ENCODE data around the gene DRAP1.
A peak's percentile ranks its signal among the peaks of the same experiment; 100 is the strongest.

The DRAP1 gene

DNA sequence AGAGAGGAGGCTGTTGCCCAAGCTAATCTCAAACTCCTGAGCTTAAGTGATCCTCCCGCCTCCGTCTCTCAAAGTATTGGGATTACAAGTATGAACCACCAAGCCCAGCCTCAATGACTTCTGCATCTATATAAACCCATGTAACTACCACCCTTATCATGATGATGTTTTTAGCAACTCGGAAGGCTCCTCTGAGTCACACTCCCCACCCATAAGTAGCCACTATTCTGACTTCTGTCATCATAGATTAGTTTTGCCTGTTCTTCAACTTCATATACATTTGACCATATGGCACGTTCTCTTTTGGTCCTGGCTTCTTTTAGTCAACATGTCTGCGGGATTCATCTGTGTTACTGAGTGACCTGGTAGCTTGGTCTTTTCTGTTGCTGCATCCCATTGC is 12.6 kb upstream of the DRAP1 start:
- no peak for DNase-seq

DNA sequence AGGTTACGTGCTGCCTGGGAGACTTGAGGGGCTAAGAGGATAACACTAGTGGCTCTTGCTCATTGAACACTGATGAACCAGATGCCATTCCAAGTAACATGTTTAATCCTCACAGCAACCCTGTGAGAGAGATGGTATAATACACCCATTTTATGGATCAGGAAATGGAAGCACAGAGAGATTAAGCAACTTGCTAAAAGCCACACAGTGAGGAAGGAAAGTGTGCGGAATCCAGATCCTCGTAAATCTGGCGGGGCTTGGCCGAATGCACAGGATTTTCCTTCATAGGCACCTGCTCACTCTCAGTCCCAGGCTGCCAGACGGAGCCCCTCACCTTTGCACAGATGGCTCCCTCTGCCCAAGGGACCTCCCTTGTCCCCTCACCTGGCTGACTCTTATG is 11.3 kb upstream of the DRAP1 start:
- DNase-seq = no peak

DNA sequence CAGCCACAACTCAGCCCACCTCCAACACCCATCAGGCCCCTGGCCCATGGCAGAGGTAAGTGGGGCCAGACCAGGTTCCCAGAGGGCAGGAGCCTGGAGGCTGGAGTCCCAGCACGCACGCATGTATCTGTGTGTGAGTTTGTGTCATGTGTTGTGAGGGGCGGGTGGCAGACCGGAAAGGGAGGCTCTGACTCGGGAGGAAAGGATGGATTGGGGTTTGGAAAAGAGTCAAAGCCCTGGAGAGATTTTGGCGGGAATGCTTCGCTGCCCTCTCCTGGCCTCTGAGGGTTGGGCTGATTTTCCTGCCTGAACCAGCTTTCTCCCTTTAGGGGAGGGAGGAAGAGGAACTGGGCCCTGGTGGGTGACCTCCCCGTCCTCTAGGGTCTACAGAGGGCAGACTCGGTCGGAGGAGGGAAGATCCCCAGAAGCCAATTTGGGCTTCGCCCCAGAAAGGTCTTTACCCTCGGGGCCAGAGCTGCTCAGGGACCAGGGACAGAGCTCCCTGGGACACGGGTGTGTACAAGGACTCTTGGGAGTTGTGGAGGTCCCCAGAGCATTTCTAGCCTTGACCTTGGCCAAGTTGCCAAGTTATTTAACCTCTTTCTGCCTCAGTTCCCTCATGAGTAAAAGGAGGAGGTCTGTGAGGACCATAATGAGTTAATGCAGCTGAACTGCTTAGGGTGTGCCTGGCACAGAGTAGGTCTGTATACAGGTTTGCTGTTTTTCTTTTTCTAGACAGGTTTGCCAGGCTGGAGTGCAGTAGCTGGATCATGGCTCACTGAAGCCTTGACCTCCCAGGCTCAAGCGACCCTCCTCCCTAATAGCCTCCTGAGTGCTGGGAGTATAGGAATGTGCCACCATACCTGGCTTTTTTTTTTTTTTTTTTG is 7.3 kb upstream of the DRAP1 start:
- DNase-seq = no peak

DNA sequence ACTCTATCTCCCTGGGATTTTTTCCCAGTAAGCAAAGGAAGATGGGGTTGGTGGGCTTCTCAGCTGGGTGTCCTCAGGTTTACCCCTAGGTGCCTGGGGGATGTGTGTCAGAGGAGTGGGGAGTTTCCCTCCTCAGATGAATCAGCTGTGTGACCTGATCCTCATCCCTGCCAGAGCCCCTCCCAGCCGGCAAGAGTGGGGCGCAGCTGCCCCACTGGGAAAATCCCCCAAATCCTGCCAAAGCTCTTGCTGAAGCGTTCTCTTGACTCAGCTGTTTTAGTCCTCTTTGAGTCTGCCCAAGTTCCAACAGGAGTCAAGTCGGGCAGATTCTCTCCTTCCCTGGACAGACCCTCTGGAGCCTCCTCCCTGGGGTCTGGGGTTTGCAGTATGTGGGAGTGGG is 6.4 kb upstream of the DRAP1 start:
- DNase-seq = no peak

DNA sequence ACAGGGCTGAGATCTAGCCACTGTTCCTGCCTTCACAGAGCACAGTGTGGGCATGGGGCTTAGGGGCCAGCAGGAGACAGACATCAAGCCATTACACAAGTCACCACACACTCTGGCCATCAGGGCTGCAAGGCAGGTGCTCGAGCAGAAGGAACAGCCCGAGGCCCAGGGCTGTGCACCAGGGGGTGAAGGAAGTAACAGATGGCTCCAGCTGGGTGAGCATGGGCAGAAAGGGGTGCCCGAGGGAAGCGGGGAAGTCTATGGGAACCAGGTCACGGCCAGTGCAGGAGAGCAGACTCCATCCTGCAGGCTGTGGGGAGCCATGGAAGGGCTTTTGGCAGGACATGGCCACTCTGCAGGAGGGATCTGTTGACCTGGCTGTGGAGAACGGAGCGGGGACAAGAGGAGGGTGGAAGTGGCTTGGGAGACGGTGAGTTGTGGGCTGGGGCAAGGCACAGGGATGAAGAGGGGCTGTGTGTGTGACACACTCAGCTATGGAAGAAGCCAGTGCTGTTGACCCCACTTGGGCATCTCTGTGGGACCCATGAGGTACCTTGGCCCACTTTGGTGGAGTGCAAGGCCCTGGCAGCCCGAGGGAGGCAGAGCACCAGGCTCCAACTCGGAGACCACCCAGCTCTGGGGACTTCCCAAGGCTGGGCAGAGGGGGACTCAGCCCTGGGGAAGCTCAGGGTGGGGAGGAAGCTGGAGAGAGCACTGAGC is 4.0 kb upstream of the DRAP1 start:
- DNase-seq = no peak

DNA sequence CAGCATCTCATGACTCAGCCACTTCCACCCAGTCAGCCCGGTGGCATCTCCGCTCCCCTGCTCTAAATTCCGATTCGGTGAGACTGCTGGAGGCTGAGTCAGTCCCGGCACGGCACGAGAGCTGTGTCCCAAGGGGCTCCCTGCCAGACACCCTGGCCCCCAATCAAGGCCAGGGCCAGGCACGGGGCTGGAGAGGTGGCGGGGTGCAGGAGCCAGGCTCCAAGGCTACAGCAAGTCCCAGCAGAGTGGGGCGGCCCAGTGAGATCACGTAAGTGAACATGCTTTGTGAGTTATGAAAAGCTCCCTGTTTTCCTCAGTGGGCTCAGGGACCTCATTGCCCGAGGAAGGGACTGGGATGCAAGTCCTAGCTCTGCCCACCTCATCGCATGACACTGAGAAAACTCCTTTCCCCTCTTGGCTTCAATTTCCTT is 3.4 kb upstream of the DRAP1 start:
- no peak for DNase-seq

DNA sequence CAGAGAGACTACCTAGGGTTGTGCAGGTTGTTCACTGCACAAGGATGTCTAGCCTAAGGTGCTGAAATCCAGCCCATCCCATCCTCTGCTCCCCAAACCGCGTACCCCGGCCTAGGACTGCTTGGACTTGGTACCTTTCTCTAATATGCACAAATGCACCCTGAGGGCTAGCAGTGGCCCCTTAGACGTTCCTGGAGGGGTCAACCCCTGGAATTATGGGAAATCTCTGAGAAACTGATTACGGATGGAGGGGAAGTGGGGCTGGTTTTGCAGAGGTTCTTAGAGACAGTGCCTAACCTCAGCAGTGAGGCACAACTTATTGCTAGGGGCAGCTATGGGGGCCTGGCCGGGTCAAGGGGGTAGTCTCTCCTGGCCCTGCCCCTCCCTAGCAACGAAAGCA is 2.8 kb upstream of the DRAP1 start:
- DNase-seq = no peak

DNA sequence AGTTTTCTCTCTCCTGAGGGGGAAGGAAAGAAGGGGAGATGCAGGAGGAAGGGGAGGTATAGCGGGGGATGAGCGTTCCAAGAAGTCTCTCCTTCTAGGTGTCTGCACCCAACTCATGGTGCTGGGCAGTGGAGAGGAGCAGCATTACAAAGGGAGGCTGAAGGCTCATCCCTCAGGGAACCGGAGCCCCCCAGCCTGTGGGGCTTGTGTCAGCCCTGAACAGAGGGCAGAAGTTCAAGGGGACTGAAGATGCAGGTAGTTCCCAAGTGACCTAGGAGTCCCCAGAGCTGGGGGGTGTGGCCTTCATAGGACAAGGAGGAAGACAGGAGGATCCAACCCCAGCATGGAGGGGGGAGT is 2.2 kb upstream of the DRAP1 start:
- DNase-seq = no peak

DNA sequence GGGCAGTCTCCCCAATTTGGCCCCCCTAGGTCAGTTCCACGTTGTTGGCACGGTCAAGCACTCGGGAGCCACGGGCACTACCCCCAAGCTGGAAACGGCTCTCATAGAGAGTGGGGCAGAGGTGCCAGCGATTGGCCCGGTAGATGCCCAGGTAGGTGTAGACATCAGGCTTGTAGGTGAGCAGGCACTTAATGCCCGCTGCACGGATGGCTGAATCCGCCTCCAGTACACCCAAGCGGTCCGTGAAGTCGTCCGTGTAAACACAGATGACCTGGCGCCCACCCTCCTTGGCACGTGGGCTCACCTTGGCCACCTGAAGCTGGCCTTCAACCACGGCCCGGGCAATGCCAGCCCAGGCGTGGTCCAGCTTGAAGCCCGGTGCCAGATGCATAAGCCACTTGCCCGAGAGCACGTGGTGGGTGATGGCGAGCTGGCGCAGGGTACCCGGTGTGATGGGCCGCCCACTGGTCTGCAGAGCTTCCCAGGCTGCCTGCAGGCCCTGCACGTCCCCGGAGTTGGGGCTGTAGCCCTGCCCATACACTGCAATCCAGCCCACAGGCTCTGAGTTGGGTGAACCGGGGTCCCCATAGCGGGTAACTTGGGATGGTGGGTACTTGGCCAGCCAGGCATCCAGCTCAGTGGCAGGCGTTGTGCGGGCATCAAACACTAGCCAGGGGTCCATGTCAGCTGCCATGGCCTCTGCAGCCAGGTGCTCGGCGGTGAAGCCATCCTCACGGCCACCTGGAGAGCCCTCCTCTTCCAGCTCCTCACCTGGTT is 1.6 kb upstream of the DRAP1 start:
- DNase-seq = no peak

DNA sequence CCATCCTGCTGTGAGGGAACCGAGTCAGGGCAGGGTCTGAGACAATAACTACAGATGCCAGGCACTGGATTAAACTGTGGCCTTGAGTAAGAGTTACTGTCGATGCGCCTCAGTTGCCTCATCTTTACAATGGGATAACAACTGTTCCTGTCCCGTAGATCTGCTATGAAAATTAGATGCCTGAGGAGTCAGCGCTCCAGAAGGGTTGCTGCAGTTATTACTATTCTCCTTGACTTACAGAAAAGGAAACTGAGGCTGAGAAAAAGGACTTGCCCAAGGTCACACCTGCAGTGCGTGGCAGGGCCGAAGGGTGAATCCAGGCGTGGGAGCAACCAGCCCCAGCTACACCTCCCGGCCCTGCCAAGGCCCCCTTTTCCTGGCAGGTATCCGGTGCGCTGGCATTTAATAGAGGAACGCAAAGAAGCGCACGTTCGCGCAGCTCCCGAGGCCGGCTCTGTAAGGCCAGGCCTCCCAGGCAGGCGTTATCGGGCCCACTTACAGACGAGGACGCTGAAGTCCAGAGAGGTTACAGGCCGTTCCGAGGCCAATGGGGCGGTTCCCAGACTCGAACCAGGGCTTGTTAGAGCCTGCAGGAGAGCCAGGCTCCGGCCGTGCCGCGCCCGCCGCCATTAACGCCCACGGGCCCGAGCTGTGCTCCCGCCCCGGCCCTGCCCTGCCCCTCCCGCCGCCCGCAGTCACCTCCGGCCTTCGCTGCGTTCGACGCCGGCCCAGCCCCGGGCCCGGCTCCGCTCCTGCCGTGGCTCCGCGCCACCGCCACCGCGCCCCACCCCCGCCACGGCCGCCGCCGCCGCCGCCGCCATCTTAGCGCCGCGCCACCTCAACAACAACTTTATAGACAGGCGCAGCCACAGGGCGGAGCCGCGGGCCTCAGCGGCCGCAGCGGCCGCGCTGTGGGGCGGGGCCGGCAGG is 750 bp upstream of the DRAP1 start, which contains the start of gene C11orf68:
Gene C11orf68 (minus strand): TSS at position 852 of the 930 bp plus-strand sequence. CDS start 31 bp downstream, at position 821.
- DNase-seq = no peak

DNA sequence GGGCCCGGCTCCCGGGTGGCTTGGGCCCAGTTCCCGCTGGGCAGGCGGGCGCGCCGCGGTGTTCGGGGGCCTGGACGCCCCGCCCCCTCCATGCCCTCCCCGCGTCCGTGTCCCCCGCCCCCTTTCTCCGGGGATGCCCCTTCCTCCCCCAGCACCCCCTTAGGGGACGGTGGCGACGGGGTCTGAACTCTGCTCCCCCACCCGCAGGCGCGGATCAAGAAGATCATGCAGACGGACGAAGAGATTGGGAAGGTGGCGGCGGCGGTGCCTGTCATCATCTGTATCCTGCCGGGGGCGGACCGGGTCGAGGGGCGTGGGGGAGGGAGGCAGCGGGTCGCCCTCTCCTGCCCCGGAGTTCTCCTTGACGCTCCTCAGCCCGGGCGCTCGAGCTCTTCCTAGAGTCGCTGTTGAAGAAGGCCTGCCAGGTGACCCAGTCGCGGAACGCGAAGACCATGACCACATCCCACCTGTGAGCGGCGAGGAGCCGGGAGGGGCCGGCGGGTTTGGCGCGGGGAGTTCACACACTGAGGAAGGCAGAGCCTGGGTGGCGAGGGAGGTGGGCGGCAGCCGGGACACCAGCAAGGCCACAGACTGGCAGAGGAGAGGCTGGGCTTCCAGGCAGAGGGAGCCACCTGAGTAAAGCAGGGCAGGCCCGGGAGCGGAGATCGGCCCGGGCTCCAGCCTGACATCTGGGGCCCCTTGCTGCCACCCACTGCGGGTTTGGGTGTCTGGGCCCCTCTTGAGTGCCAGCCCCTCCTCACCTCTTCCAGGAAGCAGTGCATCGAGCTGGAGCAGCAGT is 546 bp downstream of the DRAP1 start:
- DNase-seq = no peak

DNA sequence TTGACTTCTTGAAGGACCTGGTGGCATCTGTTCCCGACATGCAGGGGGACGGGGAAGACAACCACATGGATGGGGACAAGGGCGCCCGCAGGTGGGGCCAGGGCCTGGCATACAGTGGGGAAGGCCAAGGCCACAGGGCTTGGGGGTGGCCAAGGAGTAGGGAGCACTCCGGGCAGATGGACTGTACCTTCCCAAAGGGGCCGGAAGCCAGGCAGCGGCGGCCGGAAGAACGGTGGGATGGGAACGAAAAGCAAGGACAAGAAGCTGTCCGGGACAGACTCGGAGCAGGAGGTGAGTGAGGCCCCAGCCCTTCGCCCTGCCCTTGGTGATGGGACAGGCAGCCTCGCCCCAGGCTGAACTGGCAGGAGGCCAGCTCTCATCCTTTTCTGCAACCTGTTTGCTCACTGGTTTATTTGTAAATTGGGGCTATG is 1.2 kb downstream of the DRAP1 start:
- no peak for DNase-seq

DNA sequence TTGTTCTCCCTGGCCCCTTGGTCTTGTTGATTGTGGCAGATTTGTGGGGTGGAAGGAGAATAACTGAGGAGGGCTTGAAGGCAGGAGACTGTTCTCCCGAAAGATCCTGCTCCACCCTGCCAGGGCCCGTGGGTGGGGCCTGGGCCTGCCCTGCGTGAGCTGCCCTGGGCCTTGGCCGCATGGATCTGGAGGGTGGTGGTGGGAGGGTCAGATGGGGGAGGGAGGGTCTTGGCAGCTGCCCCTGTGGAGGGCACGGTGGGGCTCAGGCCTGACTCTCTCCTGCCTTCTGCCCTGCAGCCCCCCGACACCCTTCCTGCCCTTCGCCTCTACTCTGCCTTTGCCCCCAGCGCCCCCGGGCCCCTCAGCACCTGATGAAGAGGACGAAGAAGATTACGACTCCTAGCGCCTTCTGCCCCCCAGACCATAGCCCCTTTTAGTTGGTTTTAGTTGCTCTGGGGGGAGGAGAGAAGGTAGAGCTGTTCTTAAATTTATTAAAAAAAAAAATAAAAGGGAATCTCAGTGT is 1.9 kb downstream of the DRAP1 start:
- DNase-seq = no peak

DNA sequence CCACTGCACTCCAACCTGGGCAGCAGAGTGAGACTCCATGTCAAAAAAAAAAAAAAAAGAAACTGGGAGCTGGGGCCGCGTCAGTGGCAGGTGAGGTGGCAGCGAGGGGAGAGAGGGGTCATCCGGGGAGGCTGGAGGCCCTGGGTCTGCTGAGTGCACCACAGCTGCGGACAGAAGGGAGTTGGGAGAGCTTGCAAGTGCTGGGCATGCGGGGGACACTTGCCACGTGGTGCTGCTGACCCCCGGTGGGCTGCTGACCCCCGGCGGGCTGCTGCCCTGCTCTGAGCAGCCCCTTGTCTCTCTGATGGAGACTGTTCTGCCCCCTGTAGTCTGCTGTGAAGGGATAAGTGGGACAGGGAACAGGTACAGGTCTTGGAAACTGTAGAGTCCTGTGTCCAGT is 2.6 kb downstream of the DRAP1 start:
- DNase-seq = no peak

DNA sequence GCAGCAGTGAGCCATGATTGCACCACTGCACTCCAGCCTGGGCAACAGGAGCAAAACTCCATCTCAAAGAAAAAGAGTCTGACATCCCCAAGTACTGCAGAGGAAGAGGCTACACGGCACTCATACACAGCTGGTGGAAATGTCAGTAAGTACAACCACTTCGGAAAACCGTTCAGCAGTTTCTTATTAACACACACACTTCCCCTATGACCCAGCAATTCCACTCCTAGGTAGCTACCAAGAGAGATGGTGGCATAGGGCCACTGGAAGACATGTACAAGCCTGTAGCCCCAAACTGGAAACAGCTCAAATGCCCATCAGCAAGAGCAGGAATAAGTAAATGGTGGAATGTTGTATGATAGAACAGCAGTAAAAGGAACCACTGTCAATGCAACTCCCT is 3.3 kb downstream of the DRAP1 start:
- DNase-seq = no peak

DNA sequence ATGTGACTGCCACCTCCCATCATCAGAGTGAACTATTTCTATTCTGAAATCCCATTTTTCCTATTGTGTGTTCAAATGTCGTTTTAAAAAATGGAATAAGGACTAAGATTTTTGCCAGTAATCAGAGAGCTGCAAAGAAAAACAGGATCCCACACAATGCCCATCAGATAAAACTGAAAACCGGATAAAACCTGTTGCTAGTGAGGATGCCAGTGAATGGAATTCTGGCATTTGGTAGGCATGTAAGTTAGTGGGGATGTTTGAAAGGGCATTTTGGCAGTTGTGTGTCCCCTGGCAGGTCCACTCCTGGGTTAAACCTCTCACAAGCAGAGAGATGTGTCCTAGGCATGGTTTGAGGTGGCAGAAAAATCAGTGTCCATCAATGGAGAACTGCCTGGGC is 6.2 kb downstream of the DRAP1 start:
- DNase-seq = no peak

DNA sequence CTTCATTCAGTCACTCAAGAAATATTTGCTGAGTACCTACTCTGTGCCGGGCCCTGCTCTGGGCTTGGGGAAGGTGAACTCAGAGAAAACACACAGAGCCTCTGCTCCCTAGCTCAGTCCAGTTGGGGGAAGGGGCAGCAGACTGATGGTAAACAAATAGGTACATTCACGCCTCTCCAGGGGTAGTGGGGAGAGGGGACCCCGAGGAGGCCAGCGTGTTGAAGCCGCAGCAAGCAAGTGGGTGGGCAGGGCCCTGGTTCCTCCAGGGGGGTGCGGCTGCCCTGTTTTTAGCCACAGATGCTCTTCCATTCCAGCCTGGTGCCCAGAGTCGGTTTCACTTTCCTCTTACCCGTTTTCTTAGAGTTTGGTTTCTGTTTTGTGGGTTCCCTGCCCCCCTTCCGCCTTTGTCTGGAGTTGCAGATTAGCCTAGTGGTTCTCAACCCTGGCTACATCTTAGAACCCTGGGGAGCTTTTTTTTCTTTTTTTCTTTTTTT is 8.7 kb downstream of the DRAP1 start:
- peak; percentile 59 to 72 for DNase-seq

DNA sequence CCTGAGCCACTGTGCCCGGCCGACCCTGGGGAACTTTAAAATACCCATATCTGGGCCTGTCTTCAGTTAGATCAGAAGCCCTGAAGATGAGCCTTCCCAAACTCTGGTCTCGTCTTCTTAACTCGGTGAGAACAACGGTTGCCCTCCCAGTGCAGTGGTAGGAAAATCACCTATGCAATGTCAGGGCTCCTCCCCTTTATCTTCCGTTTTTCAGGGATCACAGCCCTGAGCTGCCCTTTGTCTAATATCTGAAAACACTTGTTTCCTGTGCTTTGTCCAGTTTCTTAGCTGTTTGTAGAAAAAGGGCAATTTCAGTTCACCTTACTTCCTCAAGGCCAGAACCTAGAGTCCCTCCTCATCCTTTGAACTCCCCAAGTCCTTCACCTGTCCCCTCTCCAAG is 9.4 kb downstream of the DRAP1 start:
- DNase-seq = no peak

DNA sequence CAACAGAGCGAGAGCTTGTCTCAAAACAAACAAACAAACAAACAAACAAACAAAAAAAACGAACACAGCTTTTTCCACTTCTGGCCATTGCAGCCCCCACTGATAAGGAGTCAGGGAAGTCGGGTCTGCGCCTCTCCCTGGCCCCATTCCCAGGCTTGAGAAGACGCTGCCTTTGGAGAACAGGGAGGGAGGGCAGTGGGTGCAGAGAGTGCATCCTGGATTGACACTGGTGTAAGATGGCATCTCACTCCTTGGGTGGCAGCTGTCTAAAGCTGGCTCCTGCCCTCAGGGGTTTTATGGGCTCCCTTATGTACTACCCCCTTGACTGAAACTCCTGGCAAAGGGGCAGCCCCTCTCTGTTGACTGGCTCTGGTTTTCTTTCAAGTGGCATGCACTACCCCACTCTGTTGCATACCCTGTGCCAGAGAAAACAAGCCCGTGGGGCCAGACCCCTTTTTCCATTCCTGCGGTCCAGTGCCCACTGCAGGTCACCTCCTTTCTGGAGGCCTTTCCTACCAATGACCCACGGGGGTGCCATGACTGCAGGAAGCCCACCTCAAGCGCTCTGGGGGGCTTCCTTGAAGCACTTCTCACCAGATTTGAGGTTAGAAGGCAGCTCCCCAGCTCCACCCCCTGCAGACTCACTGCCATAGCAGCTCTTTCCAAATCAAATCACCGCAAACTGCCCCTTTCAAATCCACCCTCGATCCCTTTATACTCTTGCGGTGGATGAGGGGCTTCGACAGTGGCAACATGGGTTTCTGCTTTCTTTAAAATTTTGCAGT is 12.7 kb downstream of the DRAP1 start:
- no peak for DNase-seq

DNA sequence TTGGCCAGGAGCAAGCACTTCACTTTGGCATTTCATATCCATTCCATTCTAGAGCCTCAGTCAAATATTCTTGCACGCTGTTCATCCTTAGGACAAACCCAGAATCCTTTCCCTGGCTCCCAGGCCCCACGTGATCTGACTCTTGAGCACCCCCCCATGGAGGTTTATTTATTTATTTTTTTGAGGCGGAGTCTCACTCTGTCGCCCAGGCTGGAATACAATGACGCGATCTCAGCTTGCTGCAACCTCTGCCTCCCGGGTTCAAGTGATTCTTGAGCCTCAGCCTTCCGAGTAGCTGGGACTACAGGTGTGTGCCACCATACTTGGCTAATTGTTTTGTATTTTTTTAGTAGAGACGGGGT is 13.3 kb downstream of the DRAP1 start:
- DNase-seq = no peak

Measured in AML-193 (cell line).